Activated T-cell treated with anti-CD3 and anti-CD28 coated beads, Interleukin-2, amount 50 U/mL, for 48 hours (primary cell): ENCODE results near the gene BLOC1S2.
"Not testable (repeated sequence)": the region's sequence is repeated elsewhere in the genome, so short reads cannot be mapped to it uniquely, and the experiment has no call there.

Source experiments
- DNase-seq, 2 experiments: peaks; one replicate each; pipeline ENCODE4 v3.0.0-alpha.2; 2020

The BLOC1S2 gene

DNA sequence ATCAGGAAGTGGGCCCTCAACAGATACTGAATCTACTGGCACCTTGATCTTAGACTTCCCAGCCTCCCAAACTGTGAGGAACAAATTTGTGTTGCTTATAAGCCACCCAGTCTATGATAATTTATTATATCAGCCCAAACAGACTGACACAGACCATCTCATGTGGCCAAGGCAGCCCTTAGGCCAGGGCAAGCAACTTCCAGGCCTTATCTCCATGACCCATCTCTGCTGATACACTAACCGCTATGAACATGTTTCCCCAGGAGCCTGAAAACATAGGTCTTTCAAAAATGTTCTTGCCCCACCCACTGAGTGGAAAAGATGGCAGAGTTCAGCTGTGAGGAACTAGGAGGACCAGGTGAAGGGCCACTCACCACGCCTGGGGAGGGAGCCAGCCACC lies 3.2 kb upstream of the BLOC1S2 start:
- no peak for DNase-seq

DNA sequence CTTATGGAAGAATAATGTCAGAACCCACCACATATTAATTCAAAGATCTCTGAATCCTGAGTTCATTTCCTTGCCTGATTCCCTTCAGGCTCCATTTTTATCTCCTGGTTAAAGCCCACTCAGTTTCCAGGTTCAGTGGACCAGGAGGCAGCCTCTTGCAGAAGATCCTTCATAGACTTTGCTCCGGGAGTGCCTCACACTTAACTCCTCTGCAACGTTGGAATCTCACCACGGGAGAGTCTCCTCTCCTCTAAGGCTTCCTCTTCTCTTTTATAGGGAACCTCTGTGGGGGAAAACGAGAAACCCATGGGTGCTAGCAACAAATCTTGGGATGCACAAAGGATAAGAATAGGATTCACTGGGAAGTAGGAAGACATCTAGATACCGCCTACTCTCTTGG lies 1.7 kb upstream of the BLOC1S2 start:
- no peak for DNase-seq

DNA sequence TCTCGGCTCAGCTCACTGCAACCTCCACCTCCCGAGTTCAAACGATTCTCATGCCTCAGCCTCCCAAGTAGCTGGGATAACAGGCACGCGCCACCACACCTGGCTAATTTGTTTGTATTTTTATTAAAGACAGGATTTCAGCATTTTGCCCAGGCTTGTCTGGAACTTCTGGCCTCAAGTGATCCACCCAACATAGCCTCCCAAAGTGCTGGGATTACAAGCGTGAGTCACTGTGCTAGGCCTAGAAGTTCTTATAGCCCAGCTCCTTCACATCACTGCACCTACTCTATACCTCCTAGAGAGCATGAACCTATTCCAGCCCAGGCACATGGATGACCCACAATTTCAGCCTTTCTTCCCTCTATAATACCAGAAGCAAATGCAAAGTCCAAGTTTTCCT lies 1.3 kb upstream of the BLOC1S2 start:
- no peak for DNase-seq

DNA sequence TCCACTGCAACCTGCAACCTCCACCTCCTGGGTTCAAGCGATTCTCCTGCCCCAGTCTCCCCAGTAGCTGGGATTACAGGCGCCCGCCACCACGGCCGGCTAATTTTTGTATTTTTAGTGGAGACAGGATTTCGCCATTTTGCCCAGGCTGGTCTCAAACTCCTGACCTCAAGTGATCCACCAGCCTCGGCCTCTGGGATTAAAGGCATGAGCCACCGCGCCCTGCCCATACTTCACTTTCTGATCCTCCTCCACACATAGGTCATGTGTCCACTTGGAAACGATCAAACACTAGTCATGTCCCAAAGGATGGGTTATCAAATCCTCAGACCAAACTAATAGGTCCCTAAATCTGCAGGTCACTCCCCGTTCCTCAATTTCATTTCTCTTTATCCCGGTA lies 1.2 kb downstream of the BLOC1S2 start:
- not testable (repeated sequence) for DNase-seq

DNA sequence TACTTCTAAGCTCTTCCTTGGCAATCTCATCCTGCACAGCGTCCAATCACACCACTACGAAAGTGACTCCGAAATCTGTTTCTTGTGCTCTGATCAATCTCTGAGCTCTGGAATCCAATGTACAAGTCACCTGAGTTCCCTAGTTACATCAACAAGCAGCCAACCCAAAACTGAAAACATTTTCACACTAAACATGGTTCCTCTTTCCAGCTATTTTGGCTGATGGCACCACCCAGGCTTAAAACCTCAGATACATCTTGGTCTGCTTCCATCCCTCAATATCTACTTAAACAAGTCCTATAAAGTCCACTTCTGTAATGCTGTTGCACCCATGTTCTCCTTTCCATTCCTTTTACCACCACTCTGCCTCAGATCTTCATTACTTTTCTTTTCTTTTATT lies 3.6 kb downstream of the BLOC1S2 start:
- DNase-seq: no peak

DNA sequence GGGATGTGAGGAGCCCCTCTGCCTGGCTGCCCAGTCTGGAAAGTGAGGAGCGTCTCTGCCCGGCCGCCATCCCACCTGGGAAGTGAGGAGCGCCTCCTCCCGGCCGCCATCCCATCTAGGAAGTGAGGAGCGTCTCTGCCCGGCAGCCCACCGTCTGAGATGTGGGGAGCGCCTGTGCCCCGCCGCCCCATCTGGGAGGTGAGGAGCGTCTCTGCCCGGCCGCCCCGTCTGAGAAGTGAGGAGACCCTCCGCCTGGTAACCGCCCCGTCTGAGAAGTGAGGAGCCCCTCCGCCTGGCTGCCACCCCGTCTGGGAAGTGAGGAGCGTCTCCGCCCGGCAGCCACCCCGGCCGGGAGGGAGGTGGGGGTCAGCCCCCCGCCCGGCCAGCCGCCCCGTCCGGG lies 9.5 kb downstream of the BLOC1S2 start:
- DNase-seq: not testable (repeated sequence)

DNA sequence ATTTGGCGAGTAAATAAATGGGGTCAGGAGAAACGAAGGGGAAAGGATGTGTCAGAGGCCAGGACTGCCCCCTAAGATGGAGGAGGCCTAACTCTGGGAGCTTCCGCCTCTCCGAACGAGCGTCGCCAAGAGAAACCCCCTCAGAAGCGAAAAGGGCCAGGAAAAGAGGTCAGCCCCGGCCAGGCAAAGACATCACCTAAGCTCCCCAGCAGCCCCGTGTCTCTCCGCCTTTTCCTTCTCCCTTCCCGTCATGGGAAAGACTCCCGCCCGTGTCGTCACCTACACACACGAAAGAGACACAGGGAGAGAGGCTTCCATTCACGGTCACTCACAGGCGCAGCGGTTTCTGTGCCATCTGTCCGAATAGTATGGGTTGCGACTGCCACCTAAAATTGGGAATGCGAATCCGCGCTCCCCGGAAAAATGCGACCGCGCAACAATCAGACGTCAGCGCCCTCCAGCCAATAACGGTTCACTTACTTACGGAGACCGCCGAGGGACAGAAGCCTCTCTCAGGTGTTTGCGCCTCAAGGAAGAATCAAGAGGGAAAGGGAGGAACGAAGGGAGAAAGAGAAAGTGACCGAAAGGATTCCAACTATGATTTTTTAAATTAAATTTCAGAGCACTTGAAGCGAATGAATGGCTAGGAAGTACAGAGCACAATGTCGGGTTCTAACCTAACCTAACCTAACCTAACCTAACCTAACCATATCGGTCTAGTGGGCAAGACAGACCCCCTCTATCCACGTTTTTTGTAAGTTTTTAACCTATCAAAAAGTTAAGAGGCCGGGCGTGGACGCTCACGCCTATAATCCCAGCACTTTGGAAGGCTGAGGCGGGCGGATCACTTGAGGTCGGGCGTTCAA lies 19.0 kb downstream of the BLOC1S2 start, which contains the start of gene CWF19L1:
Gene CWF19L1, minus strand, starts transcription at position 400 of the 866 bp plus-strand sequence. Its CDS starts 45 bp downstream, at position 355.
- DNase-seq: peak; percentile 78 to 82

DNA sequence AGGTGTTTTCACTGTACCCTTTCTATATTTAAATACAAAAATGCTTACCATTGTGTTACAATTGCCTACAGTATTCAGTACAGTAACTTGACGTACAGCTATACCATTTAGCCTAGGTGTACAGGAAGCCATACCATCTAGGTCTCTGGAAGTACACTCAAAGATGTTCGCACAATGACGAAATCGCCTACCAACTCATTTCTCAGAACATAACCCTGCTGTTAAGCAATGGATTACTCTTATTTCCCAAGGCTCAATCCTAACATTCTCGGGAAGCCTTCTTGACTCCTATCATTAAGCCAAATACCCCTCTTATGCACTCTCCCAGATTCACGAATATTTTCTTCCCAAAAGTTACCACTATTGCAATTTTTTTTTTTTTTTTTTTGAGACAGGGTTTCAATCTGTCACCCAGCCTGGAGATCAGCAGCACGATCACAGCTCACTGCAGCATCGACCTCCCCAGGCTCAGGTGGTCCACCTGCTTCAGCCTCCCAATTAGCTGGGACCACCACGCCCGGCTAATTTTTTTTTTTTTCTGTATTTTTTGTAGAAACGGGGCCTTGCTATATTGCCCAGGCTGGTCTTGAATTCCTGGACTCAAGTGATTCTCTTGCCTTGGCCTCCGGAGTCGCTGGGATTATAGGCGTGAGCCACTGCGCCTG lies 20.5 kb downstream of the BLOC1S2 start:
- DNase-seq: no peak

DNA sequence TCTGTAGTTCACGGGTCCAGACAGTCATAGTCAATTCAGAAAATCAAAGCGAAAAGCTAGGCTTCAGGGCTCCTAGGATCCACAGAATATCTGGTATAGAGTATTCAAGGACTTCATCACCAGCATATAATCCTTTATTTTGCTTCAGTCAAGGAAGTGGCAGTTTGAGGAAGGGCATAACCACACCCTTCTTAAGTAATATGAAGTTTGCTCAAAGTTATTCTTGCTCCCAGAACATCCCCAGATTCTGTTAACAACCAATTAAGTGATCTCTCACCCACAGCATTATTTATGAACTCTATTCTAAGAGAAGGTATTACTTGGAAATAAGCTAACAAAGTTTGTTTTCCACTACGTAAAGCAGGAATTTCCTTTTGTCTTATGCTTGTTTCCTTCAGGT lies 32.3 kb downstream of the BLOC1S2 start:
- DNase-seq: no peak

DNA sequence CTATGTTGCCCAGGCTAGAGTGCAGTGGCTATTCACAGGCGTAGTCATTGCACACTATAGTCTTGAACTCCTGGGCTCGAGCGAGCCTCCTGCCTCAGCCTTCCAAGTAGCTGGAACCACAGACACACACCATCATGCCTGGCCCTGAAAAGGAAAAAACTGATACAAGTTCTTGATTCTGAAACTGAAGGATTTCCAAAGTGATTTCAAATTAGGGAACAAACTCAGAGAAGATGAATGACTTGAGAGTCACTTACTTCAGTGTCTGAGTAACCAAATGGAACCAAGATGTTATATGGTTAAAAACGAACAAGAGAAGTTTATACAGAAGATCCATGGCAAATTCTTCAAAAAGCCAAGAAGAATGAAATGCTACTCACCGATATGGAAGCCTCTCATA lies 33.4 kb downstream of the BLOC1S2 start:
- no peak for DNase-seq

DNA sequence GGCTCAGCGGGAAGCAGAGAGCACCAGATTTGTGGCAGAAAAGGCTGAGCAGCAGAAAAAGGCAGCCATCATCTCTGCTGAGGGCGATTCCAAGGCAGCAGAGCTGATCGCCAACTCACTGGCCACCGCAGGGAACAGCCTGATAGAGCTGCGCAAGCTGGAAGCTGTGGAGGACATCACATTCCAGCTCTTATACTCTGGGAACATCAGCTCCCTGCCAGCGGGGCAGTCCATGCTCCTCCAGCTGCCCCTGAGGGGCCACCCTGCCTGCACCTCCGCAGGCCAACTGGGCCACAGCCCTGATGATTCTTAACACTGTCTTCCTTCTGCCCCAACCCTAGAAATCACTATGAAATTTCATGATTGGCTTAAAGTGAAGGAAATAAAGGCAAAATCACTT lies 37.7 kb downstream of the BLOC1S2 start:
- no peak for DNase-seq

DNA sequence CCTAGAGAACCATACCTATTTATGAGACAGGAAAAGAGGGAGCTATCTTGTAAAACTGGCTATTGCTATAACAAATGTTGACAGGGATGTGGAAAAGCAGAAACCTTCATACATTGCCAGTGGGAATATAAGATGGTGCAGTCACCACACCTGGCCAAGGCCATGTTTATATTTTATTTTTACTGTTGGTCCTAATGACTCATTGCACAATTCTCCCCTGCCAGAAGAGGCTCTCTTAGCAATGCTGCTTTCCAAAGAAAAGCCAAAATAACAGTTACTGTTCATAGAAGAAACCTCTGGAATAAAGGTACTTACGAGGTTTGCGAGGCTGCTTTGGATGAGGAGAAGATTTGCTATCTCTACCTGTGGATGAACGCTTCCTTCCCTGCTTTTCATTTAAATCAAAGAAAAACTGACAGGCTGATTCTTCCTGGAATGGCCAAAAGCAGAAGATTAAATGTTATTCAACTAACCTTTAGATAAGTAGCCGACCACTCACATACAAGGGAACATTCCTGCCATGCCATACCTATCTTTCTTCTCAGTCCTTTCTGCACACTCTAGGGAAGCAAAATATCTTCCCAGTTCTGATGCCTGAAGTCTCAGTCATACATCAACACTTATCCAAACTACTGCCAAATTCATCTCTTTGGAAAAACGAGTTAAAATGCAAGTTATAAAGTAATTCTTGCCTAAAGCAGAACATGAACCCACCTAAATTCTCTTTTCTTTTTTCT lies 40.8 kb downstream of the BLOC1S2 start:
- DNase-seq: no peak

DNA sequence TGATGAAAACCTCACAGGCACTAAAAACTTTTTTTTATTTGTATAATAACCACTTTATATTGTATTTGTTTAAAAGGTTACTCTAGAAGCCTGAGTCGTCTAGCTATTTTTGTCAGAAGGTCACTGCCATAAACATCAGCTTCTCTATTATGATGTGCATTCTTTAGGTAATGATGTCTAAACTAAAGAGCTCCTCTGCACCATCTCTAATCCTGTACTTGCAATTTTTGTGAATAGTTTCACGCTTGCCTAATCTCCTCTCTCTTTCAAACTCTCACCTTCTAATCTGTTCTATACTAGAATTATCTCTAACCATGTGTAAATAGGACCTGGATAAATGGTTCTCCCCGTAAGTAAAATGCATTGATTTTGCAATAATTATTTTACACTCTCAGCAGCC lies 46.6 kb downstream of the BLOC1S2 start:
- no peak for DNase-seq

DNA sequence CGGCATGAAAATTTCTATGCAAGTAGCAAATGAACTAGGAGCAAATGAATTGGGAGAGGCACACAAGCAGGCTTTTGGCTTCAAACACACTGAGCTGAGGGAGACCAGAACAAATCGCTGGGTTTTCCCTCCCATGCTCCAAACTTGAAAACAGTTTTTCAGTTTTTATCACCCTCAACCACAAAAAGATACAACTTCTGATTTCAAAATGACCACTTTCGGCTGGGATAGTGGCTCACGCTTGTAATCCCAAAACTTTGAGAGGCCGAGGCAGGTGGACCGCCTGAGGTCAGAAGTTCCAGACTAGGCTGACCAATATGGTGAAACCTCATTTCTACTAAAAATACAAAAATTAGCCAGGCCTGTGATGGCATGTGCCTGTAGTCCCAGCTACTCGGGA lies 48.1 kb downstream of the BLOC1S2 start:
- DNase-seq: no peak

DNA sequence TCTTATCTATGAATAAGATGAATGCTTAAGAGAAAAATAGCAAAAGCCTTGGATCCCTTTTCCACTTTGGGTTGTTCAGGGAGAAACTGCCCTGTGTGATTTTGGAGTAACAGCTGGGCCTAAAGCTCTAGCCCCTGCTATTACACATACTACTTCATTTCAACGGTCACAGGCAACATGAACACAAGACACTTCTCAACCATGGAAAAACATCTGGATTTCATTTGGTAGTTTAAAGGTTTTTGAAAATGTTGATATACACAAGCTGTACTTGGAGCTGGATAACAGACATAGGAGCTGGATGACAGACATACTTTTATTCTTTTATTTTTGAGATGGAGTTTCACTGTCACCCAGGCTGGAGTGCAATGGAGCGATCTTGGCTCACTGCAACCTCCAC lies 54.4 kb downstream of the BLOC1S2 start:
- no peak for DNase-seq

DNA sequence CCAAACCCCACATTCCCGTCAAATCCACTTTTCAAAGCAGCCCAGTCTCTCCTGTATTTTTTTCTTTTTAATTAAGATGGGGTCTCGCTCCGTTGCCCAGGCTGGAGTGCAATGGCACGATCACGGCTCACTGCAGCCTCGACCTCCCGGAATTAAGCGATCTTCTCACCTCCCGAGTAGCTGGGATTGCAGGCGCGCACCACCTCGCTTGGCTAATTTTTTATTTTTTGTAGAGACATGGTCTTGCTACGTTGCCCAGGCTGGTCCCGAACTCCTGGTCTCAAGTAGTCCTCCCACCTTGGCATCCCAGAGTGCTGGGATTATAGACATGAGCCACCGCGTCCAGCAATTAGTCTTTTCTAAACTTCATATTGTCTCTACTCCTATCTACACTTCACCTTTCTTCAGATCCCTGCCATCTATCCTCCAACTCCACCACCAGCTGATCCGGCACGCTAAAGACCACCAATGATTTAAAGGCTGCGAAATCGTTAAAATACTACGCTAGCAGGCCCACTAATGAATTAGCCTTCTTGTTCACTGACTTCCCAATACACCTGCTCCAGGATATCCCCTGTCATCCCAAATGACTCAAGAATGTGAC lies 56.6 kb downstream of the BLOC1S2 start:
- peak in 1 of 2 experiments; percentile 24 for DNase-seq

DNA sequence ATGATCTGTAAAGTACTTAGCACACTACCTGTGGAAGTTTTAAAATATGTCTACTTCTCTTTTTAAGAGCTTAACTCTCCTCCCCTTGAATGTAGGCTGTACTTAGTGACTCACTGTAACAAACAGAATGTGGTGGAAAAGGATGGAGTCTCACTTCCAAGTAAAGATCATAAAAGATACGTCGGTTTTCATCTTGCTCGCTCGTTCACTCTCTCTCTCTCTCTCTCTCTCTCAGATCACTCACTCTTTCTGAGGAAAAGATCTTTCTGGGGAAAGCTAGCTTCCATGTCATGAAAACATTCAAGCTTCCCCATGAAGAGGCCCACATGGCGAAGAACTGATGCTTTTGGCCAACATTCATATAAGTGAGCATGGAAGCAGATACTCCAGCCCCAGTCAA lies 62.6 kb downstream of the BLOC1S2 start:
- no peak for DNase-seq
